ENCODE measurements around the gene KCNJ12. TPM values are rescaled to one million over a fixed set of nuclear protein-coding genes. Genes with fewer than 3 reads are reported as not detected.
"Not testable (repeated sequence)": the region's sequence is repeated elsewhere in the genome, so short reads cannot be mapped to it uniquely, and the experiment has no call there.

The KCNJ12 gene
- polyA plus RNA-seq, 3 donors: not detected

DNA sequence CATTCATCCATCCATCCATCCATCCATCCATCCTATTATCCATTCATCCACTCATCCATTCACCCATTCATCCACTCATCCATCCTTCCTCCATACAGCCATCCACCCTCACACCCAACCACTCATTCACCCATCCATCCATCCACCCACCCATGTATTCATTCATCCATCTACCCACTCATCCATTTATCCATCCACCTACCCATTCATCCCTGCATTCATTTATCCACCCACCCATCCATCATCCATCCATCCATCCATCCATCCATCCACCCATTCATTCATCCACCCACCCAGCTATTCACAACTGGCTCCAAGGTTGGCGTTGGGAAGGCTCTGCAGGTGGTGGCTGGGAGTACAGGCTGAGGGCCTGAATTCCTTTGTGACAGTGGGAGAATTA is 31.6 kb downstream of the KCNJ12 start:
- H3K4me3 Mint-ChIP-seq; H3K27me3 Mint-ChIP-seq (ENCODE audit: low read depth in 3 of 3); H4K20me1 ChIP-seq (ENCODE audit: insufficient read depth, low read length); H3K4me3 ChIP-seq (replicated peaks in 1 of 3; ENCODE audit: low read depth in 2 of 3, low read length in 3 of 3); H3K27me3 ChIP-seq (ENCODE audit: control insufficient read depth in 2 of 2, insufficient read depth in 2 of 2, low read length in 2 of 2); DNase-seq; H3K9ac ChIP-seq (ENCODE audit: insufficient read depth, low read length, poor library complexity, severe bottlenecking); H2AFZ ChIP-seq (ENCODE audit: insufficient read depth, low read depth, low read length, poor library complexity, severe bottlenecking); H3K4me2 ChIP-seq (replicated peaks; ENCODE audit: extremely low read depth, low read length, poor library complexity, severe bottlenecking); H3K79me2 ChIP-seq (ENCODE audit: insufficient read depth, low read length); H3K36me3 Mint-ChIP-seq; H3K36me3 ChIP-seq (replicated peaks in 1 of 2; ENCODE audit: control insufficient read depth in 1 of 2, insufficient read depth in 2 of 2, low read length in 2 of 2); H3K27ac Mint-ChIP-seq; H3K27ac ChIP-seq (ENCODE audit: low read depth in 1 of 2, low read length in 2 of 2); intact Hi-C loops (cut with micrococcal nuclease); H3K9me3 ChIP-seq (replicated peaks in 1 of 2; ENCODE audit: control insufficient read depth in 1 of 2, insufficient read depth in 1 of 2, low read length in 2 of 2); H3K4me1 Mint-ChIP-seq: not testable (repeated sequence)
- H3K9me3 Mint-ChIP-seq: peaks cover 0 to 30% (median 11%) of the 10 kb centered on the region in 7 donors
- no CpG with 5 or more reads among the region's 1 CpG for WGBS (ENCODE audit: insufficient coverage)
- H3K4me1 ChIP-seq (ENCODE audit: control insufficient read depth in 1 of 2, insufficient read depth in 2 of 2, low read length in 2 of 2): peaks cover 6 to 15% of the 10 kb centered on the region in 2 donors

DNA sequence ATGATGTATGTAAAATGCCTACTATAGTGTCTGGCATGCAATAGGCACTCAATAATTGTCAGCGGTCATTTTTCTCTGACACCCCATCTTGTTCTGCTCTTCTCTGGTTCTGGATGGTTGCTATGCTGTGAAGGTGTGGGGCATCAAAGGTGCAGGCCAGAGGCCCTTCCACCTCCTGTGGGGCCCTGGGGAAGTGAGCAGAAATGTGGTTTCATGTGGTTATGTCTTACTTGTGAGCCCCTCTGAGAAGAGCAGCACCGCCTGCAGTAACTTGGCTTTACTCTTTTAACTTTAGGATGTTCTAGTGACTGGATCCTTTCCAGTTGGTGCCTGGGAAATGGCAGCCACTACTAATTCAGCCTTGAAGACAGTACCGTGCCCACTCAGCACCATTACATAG is 32.1 kb downstream of the KCNJ12 start:
- H4K20me1 ChIP-seq (ENCODE audit: insufficient read depth, low read length); intact Hi-C loops (cut with micrococcal nuclease); H3K36me3 Mint-ChIP-seq; H3K27me3 ChIP-seq (ENCODE audit: control insufficient read depth in 2 of 2, insufficient read depth in 2 of 2, low read length in 2 of 2); H3K9ac ChIP-seq (ENCODE audit: insufficient read depth, low read length, poor library complexity, severe bottlenecking); H3K36me3 ChIP-seq (replicated peaks in 1 of 2; ENCODE audit: control insufficient read depth in 1 of 2, insufficient read depth in 2 of 2, low read length in 2 of 2); H3K4me1 Mint-ChIP-seq; H3K4me3 ChIP-seq (replicated peaks in 1 of 3; ENCODE audit: low read depth in 2 of 3, low read length in 3 of 3); H3K4me3 Mint-ChIP-seq; DNase-seq; H3K4me2 ChIP-seq (replicated peaks; ENCODE audit: extremely low read depth, low read length, poor library complexity, severe bottlenecking); H3K27me3 Mint-ChIP-seq (ENCODE audit: low read depth in 3 of 3); H3K27ac ChIP-seq (ENCODE audit: low read depth in 1 of 2, low read length in 2 of 2); H2AFZ ChIP-seq (ENCODE audit: insufficient read depth, low read depth, low read length, poor library complexity, severe bottlenecking); H3K27ac Mint-ChIP-seq; H3K9me3 ChIP-seq (replicated peaks in 1 of 2; ENCODE audit: control insufficient read depth in 1 of 2, insufficient read depth in 1 of 2, low read length in 2 of 2); H3K79me2 ChIP-seq (ENCODE audit: insufficient read depth, low read length): not testable (repeated sequence)
- peaks cover 6 to 15% of the 10 kb centered on the region in 2 donors for H3K4me1 ChIP-seq (ENCODE audit: control insufficient read depth in 1 of 2, insufficient read depth in 2 of 2, low read length in 2 of 2)
- WGBS (ENCODE audit: insufficient coverage): no CpG with 5 or more reads among the region's 3 CpGs
- H3K9me3 Mint-ChIP-seq: peaks cover 0 to 26% (median 11%) of the 10 kb centered on the region in 7 donors

DNA sequence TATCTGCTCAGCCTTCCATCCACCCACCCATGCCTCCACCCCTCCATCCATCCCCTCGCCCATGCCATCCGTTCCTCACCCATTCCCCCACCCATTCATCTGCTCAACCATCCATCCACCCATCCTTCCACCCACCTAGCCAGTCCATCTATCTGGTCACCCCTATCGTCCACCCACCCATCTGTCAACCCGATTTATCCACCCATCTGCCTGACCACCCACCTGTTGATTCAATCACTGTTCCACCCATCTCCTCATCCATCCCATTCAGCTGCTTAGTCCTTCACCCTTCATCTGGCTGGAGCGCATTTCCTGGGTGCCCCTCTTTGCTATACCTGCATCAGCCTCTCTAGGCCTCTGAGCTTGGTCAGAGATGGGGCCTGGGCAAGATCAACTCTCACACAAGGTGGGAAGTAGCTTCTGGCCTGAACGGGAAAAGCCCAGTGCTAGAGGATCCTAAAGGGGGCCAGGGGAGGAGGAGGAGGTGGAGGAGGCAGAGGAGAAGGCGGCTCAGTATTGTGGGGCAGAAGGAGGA is 32.7 kb downstream of the KCNJ12 start:
- H3K36me3 ChIP-seq (replicated peaks in 1 of 2; ENCODE audit: control insufficient read depth in 1 of 2, insufficient read depth in 2 of 2, low read length in 2 of 2); H3K27ac Mint-ChIP-seq; DNase-seq; H3K27me3 ChIP-seq (ENCODE audit: control insufficient read depth in 2 of 2, insufficient read depth in 2 of 2, low read length in 2 of 2); H3K79me2 ChIP-seq (ENCODE audit: insufficient read depth, low read length); H3K9me3 ChIP-seq (replicated peaks in 1 of 2; ENCODE audit: control insufficient read depth in 1 of 2, insufficient read depth in 1 of 2, low read length in 2 of 2); H3K4me3 Mint-ChIP-seq; H3K4me3 ChIP-seq (replicated peaks in 1 of 3; ENCODE audit: low read depth in 2 of 3, low read length in 3 of 3); H2AFZ ChIP-seq (ENCODE audit: insufficient read depth, low read depth, low read length, poor library complexity, severe bottlenecking); intact Hi-C loops (cut with micrococcal nuclease); H3K4me2 ChIP-seq (replicated peaks; ENCODE audit: extremely low read depth, low read length, poor library complexity, severe bottlenecking); H3K4me1 Mint-ChIP-seq; H3K27me3 Mint-ChIP-seq (ENCODE audit: low read depth in 3 of 3); H4K20me1 ChIP-seq (ENCODE audit: insufficient read depth, low read length); H3K27ac ChIP-seq (ENCODE audit: low read depth in 1 of 2, low read length in 2 of 2); H3K9ac ChIP-seq (ENCODE audit: insufficient read depth, low read length, poor library complexity, severe bottlenecking); H3K36me3 Mint-ChIP-seq: not testable (repeated sequence)
- H3K4me1 ChIP-seq (ENCODE audit: control insufficient read depth in 1 of 2, insufficient read depth in 2 of 2, low read length in 2 of 2): peaks cover 6 to 15% of the 10 kb centered on the region in 2 donors
- H3K9me3 Mint-ChIP-seq: peaks cover 0 to 28% (median 9%) of the 10 kb centered on the region in 7 donors
- 75% methylated on average over 4 of the region's 7 CpGs for WGBS (ENCODE audit: insufficient coverage)

DNA sequence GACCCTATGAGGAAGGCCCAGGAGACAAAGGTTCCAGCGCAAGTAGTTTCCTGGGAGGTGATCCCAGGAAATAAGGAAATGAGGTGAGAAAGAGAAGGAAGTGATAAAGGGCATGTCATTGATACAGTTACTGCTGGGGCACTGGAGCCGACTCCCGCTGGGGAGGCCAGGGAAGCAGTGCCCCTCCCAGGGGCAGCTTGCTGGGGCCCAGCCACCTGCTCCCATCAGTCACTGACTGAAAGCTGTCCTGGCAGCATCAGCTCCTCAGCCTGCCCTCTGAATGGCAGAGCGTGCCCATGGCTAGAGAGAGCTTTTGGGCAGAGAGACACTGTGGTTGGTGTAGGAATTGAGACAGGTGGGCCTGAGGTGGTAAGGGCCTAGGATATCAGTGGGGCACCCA is 33.2 kb downstream of the KCNJ12 start:
- H3K4me2 ChIP-seq (replicated peaks; ENCODE audit: extremely low read depth, low read length, poor library complexity, severe bottlenecking); H3K4me3 ChIP-seq (replicated peaks in 1 of 3; ENCODE audit: low read depth in 2 of 3, low read length in 3 of 3); H3K27me3 Mint-ChIP-seq (ENCODE audit: low read depth in 3 of 3); H3K79me2 ChIP-seq (ENCODE audit: insufficient read depth, low read length); H2AFZ ChIP-seq (ENCODE audit: insufficient read depth, low read depth, low read length, poor library complexity, severe bottlenecking); H3K27me3 ChIP-seq (ENCODE audit: control insufficient read depth in 2 of 2, insufficient read depth in 2 of 2, low read length in 2 of 2); H3K4me3 Mint-ChIP-seq; H3K27ac ChIP-seq (ENCODE audit: low read depth in 1 of 2, low read length in 2 of 2); H3K36me3 ChIP-seq (replicated peaks in 1 of 2; ENCODE audit: control insufficient read depth in 1 of 2, insufficient read depth in 2 of 2, low read length in 2 of 2); H3K9ac ChIP-seq (ENCODE audit: insufficient read depth, low read length, poor library complexity, severe bottlenecking); DNase-seq; H3K9me3 ChIP-seq (replicated peaks in 1 of 2; ENCODE audit: control insufficient read depth in 1 of 2, insufficient read depth in 1 of 2, low read length in 2 of 2); H3K27ac Mint-ChIP-seq; H4K20me1 ChIP-seq (ENCODE audit: insufficient read depth, low read length); H3K36me3 Mint-ChIP-seq; intact Hi-C loops (cut with micrococcal nuclease); H3K4me1 Mint-ChIP-seq: not testable (repeated sequence)
- peaks cover 0 to 28% (median 9%) of the 10 kb centered on the region in 7 donors for H3K9me3 Mint-ChIP-seq
- H3K4me1 ChIP-seq (ENCODE audit: control insufficient read depth in 1 of 2, insufficient read depth in 2 of 2, low read length in 2 of 2): peaks cover 6 to 15% of the 10 kb centered on the region in 2 donors
- 100% methylated on average over 1 of the region's 4 CpGs for WGBS (ENCODE audit: insufficient coverage)

All from CD14-positive monocyte (primary cell).